GM18909 (cell line): ENCODE measurements around the gene BRF1.
"Not testable (repeated sequence)": the region's sequence is repeated elsewhere in the genome, so short reads cannot be mapped to it uniquely, and the experiment has no call there.

Experiments
- ATAC-seq: cut with Tn5 transposase; IDR thresholded peaks from one replicate; pipeline ENCODE4 v1.9.1; 2021; ENCODE audit warnings: mild to moderate bottlenecking; ENCODE audit not compliant: unreplicated experiment, poor library complexity

Gene BRF1

DNA sequence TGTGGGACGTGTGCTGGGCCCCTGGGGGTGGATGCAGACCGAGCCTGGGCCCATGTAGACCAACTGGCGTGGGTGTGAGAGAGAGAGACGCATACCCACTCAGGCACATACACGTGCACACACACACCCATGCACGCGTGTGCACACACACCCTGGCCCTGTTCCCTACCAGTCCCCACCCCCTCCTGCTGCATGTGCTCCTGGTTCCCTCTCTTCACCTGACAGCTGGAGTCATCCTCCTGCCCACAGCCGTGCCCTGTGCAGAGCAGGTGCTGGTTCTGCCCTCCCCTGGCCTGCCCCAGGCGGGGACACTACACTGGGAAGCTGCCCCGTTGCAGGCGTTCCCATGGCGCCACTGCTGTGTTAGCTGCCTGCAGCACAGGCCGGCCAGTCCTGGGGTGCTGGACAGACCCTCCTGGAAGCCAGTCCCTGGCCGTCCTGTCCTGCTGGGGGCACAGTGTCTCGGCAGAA, 32.3 kb upstream of the BRF1 start:
- ATAC-seq = no peak

DNA sequence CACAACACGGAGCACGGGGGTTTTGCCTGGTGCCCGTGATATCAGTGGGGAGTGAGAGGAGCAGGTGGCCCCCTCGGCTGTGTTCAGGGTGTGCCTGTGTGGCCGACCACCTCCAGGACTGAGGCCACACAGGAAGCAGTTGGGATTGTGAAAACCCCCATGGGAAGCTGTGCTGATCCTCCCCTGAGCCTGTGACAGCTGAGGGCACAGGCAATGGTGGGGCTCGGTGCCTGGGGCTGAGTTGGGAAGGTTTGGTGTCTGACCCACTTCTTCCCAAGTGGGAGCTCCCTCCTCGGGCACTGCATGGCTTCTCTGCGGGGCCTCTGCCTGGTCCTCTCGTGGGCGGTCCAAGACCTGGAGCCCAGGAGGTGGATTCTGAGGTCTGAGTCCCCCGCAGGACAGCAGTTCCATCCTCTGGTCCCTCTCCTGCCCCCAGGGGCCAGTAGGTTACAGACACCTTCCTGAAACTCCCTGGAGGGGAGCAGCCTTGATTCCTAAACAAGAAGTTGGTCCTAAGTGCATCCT, 31.6 kb upstream of the BRF1 start:
- ATAC-seq = no peak

DNA sequence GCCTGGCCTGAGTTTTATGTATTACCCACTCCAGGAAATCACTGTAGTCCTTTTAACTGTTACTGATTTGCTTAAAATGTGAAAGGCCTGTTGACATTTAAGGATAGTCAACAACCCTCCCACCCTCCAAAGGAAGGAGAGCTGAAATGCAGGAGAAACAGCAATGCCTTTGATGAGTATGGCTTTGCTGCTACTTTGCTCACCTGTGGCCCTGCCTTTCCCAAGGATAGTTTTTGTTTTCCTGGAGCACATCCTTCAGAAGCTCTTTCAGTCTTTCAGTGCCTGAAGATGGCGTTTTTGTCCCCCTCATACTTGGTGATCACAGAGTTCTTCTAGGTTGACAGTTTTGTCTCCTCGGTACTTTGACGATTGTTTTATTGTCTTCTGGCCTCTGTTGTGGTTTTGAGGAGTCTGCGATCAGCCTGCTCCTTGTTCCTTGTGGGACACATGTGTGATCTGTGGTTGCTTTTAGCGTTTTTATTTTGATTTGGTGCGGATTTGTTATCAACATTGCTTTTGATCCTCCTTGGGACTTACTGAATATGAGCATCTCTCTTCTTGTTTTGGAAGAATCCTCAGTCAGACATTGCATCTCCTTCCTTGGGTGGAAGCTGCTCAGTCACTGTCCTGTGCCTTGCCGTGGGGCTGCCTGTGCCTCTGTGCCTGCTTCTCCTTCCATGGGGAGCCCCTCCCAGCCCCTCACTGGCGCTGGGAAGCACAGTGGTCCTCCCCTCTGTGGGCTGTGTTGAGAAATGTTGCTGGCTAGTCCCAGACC, 31.0 kb upstream of the BRF1 start:
- ATAC-seq = no peak

DNA sequence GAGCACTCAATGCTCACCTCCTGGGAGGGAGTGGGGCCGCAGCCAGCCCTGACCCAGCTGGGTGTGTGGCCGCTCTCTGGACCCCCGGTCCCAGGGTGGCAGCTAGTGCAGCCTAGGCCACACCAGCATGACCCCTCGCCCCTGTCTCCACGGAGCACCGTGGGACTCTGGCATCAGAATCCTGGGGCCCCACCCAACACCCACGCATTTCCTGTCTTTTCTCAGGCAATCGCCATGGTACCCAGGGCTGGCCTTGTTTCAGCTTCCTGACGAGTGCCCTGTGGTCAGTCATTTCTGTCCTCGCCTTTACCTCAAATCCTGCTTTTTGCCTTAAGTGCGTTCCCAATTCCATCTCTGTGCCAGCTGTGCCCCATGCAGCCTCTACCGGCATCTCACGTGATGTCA, 29.7 kb upstream of the BRF1 start:
- ATAC-seq = no peak

DNA sequence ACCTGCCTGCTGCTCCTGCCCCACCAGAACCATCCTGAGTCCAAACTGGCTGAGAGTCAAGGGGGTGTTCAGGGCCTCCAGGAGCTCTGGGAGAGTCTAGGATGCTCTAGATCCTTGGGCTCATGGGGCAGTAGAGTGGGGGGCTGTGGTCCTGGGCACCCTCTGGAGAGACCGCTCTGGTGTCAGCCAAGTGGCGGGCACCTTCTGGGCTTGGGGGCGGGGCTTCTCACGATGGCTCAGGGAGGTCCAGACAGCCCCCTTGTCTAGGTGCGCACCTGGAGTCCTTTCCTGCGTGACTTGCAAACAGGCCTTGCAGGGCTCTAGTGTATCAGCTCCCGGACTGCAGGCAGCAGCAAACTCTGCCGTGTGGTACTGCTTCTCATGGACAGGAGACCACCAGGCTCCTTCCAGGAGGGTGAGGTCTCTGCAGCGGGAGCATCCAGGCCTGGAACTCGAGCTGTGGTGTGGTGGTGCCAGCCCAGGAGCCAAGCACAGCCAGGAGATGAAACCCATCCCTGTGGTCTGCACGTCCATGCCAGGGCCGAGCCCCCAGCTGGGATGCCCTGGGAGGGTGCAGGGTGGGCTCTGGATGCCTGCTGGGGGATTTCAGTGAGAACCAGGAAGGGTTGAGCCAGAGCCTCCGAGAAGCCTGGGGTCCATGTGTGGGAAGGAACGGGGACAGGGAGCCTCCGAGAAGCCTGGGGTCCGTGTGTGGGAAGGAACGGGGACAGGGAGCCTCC, 28.8 kb upstream of the BRF1 start:
- no peak for ATAC-seq

DNA sequence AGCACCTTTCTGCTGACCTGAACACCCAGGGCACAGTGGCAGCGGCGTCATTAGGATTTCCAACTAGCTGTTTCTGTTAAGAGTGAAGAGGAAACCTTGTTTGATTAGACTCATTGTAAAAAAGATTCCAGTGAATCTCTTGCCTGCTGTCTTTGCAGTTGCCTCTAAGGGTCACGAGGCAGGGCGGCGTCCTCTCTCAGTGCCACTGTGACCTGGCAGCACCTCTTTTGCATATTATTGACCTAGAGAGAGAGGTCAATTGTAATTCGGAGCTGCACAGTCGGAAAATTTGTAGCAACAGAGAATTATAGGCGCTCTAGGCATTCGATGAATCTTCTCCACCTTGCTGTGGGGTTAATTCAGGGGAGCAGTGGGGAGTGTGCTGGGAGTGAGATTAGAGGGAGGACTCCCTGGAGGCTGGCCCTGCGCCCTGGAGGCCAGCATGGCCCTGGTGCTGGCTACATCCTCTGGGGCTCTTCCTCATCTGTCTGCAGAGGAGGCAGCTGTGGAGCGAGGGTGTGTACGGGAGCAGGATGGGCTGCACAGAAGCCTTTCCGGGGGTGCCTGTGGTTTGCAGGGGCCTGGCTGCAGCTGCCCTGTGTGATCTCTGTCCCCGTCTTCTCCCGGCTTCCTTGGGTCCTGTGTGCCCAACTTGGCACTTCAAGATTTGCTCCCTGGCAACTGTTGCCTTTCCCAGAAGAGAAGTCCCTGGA, 28.0 kb upstream of the BRF1 start:
- ATAC-seq = no peak

DNA sequence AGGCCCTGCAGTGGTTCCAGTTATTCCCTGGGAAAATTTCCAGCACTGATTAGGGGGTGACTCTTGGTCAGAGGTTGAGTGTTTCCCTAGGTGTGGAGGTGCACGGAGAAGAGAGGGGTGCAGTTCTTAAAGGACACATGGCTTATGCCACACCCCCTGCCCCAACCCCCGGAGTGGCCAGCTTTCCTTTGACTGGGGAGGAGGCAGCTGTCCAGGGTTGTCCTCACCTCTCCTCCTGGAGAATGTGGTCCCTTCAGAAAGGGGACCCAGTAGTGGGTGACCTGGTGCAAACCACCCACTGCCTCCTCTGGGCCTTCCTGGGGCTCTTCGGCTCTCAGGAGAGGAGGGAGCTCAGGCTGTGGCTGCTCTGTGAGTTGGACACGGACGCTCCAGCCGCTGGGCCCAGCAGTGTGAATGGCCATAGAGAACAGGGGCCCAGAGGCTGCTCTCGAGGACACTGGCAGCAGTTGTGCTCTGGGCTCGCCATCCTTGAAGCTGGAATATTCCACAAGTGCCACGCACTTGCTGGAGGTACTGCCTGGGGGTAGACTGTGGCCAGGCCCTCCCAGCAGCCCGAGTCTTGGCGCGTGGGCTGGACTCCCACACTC, 27.4 kb upstream of the BRF1 start:
- ATAC-seq = no peak

DNA sequence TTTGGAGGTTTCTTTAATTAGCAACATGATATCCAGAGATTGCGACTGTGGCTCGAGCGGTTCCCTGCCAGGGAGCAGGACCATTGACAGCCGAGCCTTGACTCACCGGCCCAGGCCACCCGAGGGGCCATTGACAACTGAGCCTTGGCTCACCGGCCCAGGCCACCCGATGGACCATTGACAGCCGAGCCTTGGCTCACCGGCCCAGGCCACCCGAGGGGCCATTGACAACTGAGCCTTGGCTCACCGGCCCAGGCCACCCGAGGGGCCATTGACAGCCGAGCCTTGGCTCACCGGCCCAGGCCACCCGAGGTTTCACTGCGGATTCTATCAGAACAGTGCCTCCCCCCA, 26.9 kb upstream of the BRF1 start:
- not testable (repeated sequence) for ATAC-seq

DNA sequence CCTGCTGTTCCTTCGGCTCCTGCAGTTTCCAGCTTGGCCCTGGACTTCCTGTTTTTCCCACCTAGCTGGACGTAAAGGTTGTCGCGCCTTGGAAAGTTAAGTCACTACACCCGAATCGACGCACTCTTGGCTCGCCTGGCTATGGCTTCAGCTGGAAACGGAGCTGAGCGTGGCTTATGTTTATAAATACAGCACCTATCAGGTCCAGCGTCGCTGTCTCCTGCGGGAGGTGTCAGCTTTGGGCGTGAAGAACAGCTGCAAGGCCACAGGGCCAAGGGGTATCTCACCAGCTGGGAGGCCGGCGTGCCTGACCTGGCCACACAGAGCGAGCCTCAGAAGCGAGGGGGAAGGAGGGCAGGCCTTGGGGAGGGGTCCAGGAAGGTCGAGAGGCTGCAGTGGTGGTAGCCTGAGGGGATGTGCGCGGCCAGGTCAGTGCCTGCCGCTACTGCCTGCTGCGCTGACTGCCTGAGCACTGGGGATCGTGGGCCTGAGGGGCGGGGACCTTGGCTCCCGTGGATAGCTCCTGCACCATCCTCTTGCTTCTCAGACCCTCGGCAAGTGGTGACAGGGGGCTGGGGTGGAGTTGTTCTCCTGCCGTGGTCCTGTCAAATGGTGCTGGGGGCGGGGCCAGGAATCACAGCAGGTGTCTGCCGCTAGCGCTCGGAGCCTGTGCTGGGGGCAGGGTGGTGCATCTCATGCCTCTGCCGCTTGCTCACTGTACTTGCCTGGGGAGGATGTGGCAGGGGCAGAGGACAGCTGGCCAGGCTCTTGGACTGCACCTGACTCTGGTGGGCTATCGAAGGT, 26.3 kb upstream of the BRF1 start:
- no peak for ATAC-seq

DNA sequence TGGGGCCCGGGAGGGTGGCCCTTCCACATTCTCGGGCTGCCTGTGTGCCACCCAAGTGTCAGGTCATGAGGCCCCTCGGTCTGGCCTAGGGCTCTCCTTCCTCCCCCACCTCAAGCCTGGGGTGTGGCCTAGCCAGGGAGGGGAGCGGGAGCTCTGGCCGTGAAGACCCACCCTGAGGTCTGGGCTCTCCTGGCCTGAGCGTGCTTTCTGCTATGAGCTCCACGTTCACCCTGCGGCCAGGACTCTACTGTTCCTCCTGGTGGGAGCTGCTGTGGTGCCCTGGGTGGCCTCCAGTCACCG, 25.7 kb upstream of the BRF1 start:
- ATAC-seq = no peak

DNA sequence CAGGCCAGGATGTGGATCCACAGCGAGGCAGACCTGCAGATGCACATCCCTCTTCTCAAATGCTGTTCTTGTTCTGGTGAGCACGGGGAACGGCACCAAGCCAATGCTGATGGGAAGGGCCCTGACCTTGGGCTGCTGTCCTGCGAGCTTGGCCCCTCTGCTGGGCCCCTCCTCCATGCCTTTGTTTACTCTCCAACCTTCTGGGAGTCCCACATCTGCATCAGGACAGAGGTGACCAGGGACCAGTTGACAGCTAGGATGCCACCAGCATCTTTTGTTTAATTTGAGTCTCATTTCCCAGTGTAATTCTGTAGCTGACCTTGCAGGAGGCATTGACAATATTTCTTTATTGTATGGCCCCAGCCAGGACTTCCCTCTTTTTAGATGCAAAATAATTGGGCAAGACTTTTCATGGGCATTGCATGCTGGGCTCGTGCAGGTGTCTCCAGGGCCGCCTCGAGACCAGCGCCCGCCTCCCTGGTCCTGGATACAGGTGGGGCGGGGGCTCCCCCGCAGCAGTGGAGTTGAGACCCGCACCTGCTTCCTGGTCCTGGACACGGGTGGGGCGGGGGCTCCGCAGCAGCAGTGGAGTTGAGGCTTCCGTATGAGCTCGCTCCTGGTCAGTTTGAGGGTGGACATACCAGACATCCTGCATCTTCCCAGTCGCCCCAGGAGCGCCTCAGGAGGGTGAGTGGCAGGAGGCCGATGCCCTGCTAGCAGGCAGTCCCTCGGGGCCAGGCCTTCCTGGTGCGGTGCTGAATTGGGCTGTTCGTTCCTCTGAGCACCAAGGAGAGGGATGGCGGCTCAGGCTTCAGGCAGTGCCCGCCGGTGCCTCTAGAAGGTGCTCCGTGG, 25.1 kb upstream of the BRF1 start:
- ATAC-seq = no peak

DNA sequence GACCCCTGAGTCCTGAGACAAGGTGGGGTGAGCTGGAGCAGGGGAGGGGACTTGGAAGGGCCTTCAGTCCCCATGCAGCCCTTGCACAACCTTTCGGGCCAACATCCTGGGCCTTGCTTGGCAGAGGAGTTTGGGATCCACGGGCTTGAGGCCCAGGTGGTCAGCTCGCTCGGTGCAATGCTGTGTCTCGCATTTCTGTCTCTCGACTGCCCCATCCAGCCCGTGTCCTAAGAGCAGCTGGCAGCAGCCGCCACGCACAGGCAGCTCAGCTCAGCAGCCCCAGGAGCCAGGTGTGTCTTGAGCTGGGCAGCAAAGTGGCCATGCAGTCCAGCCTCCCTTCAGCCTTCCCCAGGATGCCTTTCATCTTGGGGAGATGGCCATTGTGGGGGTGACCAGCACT, 24.5 kb upstream of the BRF1 start:
- ATAC-seq = no peak

DNA sequence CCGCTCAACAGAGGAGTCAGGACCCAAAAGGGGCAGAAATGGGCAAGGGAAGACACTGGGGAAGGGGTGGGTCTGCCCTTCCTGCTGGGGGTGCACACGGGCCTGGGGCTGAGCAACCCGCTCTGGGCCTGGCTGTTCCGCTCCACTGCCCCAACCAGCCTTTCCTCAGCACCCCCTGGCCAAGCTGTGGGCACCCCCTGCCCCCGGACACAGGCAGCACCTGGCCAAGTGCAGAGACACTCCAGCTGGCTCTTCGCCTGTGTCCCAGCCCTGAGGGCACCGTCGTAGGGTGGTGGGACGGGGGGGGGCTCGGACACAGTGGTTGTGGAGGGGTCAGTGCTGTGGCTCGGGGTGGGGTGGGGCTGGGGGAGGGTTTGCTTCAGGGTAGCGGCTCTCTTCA, 24.1 kb upstream of the BRF1 start:
- no peak for ATAC-seq

DNA sequence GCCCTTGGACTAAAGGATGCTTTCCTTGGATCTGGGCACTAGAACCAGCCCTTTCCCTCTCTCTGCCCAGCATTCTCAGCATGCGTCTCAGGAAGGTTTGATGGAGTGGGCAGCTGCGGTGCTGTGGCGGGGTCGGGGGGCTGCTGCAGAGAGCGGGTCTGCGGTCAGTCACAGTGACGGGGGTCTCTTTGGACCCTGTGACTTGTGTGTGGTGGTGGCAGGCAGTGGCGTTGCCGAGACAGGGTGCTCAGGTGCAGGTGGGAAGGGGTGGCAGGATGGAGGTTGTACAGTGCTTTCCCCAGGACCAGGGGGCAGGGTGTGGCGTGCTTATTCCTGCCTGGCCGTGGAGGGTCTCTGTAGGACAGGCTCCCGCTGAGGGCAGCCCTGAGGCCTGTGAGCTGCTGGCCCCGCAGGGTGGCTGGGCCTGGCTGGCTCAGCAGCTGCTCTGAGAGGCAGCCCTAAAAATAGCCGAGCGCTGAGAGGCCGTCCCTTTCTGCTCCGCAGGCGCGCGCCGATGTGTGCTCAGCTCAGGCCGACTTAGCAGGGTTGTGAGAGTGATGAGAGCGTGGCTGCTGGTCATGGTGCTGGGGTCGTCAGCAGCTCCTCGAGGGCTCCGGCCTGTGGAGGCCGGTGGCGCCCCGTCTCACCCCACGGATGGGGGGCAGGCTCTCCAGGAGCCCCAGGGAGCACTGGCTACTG, 23.4 kb upstream of the BRF1 start:
- ATAC-seq = no peak

DNA sequence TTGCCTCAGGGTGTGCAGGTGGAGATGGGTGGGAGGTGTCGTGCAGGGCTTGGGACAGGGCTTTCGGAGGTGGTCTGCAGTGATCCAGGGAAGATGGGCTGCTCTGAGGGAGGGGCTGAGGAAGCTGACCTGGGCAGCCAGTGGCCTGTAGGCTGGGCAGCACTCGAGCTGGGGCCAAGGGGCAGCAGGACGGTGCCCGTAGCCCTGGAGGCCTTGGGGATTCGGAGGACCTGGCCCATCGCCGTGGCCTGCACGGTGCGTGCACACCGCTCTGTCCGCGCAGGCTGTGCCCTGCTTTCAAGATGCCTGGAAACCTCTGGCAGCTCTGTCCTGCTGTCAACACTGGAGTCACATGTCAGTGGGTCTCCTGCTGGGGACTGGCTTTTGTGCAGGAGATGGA, 22.9 kb upstream of the BRF1 start:
- ATAC-seq = no peak

DNA sequence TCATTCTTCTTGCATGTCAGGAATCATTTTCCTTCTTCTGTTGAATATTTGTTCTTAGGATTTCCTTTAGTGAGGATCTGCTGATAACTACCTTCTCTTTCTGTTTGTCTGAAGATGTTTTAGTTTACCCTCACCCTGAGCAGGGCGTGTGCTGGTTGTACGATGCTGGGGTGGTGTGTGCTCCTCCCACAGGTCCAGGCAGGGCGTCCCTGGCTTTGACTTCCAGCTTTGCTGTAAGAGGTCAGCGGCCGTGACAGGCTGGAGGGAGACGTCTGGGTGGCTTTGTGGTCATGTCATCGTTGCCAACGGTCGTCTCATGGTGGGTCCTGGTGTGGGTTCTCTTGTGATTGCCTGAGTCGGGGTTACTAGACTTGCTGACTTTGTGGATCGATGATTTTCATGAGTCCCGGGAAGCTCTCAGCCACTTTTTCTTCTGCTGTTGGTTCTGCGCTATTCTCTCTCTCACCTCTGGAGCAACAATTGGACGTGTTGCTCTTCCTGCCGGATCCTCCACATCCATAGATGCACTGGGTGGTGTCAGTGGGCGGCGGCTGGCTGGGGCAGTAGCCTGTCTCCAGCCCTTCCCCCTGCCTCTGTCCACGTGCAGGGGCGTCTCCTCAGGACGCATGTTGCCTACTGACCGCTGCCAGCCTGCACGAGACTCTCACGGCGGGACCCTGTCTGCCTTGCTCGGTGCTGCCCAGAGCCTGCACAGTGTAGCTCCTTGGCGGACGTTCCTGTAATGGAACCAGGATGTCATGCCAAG, 22.2 kb upstream of the BRF1 start:
- ATAC-seq = no peak

DNA sequence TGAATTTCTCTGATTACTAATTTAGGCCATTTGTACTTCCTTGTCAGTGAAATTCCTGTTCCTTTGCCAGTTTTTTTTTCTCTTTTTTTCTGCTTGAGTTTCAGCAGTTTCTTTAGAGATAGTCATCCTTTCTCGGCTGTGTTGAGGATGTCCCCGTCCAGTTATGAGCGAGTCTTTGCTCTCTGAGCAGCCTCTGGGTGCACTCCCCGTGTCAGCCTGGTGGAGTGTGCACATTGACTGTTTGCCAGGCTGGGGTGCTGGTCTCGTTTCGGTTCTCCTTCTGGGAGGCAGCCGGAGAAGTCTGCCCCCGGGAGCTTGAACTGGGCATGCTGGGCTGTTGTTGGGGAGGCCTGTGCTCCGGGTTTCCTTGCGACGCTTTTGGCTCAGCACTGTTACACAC, 16.7 kb upstream of the BRF1 start:
- no peak for ATAC-seq

DNA sequence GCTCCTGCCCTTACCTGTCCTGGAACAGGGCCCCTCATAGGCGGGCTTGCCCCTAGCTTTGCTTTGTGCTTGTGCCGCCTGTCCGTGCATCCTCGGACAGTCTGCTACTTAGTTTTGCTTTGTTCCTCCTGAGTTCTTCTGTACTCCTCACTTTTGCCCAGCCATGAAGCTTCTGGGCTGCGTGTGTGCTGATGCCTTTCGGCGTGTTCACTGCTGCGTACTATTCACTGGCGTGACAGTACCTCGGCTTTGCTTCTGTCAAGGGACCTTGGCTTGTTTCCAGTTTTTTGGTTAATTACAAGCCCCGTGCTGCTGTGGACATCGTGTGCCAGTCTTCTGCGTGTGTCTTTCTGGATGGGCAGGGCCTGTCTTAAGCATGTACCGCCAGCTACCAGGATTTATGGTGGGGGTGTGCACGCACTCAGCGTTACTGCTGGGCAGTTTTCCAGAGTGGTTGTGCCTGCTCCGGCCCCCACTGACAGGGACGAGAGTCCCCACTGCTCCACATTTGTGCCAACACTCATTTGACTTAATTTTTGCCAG, 16.2 kb upstream of the BRF1 start:
- no peak for ATAC-seq
